HG02610 (cell line): ENCODE results near the gene EPB41.
A peak's percentile ranks its signal among the peaks of the same experiment; 100 is the strongest.
"Not testable (repeated sequence)": the region's sequence is repeated elsewhere in the genome, so short reads cannot be mapped to it uniquely, and the experiment has no call there.

ENCODE experiments used
- ATAC-seq: cut with Tn5 transposase; IDR thresholded peaks from one replicate; pipeline ENCODE4 v1.9.1; 2021; ENCODE audit warnings: mild to moderate bottlenecking, moderate library complexity; ENCODE audit not compliant: unreplicated experiment

The EPB41 gene

DNA sequence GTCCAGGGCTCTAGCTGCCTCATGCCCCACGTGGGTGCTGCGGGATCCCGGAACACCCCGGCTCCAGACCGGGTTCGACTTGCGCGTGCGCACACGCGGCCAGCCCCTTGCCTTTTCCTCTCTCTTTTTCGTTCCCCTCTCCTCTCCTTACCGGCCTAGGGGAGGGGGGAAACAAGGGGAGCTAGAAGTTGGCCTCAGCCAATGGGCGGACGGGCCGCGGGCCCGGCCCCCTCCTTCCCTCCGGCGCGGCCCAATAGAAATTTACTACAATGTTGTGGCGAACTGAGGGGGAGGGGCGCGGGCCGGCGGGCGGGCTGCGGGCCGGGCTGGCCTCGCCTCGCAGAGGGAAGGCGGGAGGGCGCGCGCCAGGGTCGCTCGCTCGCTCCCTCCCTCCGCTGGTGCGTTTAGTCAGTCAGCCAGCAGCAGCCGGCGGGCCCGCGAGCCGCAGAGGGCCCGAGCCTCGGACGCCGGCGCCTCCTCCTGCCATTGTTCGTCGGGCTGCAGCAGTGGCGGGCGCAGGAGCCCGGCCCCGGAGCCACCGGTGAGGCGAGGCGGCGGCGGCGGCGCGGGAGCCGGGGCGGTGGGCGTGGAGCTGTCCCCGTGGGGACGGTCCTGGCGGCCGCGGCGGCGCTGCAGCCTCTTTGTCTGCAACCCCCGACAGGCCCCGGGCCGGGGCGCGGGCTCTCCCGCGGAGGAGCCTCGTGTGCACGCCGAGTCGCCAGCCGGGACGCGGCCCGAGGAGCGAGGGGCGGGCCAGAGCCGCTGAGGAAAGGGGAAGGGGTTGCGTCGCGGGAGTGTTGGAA lies at the start of gene EPB41:
EPB41 (plus strand) TSS at position 342 of the 803 bp plus-strand sequence. CDS start 72,869 bp downstream, outside the sequence.
- peak; percentile 75 for ATAC-seq

GRCh38 chr1:28864695-28865094 lies 49.7 kb upstream of the EPB41 start:
- no peak for ATAC-seq

DNA sequence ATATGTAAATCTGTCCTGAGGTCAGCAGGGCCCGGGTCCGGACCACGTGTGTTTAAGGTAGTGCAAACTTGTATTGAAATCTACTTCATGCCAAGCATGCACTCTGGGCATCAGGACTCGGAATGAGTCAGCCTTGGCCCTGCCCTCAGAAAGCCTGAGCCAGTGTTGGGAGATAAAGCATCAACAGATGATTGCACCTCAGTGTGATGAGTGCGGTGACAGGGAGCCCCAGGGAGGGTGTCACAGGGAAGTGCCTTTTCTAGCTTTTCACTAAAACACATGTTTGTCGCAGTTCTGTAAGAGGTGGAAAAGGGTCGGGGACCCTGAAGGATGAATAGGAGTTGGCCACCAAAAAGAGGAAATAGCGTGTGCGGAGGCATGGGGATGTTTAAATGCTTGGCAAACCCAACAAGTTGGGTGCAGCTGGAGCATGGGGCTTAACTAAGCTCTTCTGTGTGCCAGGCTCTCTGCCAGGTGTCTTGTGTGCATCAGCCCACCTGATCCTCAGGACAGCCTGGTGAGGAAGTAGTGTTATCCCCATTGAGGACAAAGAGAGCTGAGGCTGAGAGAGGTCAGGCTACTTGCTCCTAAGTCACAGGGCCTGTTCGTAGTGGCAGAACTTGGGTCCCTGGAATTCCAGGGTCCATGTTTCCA lies 48.2 kb upstream of the EPB41 start:
- no peak for ATAC-seq

DNA sequence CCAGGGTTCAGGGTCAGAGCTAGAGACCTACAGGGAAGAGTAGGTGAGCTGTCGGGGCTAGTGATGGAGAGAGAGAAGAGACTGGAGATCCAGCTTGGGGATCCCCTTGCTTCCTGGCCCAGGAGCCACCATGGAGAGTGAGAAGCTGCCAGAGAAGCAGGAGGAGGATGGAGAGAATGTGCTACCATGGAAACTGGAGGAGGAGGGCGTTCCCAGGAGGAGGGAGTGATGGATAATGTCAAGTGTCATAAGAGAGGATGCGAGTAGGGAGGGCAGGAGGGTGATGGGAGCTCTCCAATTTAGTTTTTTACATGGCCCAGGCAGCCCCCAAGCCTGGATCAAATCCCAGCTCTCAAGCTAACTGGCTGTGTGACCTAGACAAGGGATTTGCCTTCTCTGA lies 46.5 kb upstream of the EPB41 start:
- no peak for ATAC-seq

DNA sequence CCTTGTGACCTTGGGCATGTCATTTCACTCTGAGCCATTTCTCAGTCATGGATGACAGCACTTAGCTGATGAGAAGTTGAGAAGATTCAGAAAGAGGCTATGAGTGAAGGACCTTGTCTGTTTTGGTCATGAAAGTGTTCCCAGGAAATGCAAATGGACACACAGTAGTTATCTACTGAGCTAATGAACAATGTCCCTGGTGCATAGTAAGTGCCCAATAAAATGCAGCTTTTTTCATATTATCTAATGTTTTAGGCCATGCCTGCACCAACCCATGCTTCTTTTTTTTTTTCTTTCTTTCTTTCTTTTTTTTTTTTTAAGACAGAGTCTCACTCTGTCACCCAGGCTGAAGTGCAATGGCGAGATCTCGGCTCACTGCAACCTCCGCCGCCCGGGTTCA lies 44.4 kb upstream of the EPB41 start:
- ATAC-seq = no peak

GRCh38 chr1:28871631-28872401 lies 42.6 kb upstream of the EPB41 start:
- ATAC-seq = no peak

- ATAC-seq = not testable (repeated sequence)
Observed at GRCh38 chr1:28875134-28875533, 39.2 kb upstream of the EPB41 start.

DNA sequence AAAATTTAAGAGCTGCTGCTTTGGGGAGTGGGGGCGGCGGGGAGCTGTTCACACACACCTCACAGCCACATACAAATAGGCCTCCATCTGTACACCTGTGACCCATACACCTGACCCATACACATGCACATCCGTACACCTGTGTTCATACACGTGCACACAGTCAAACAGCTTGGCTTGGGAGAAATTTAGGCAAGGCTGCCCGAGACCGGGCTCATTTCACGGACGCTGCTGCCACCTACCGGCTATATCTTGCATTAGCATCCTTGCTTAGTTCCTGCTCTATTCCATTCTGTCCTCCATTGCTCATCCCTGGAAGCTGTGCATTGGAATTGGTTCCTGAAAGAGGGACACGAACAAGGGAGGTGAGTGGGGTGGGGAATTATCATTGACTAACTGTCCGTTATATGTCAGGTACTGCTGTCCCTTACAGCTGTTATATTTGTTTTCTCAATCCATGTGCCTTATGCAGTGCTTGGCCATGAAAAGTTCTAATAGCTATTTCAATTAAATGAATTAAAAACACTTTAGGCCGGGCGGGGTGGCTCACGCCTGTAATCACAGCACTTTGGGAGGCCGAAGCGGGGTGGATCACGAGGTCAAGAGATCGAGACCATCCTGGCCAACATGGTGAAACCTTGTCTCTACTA lies 37.1 kb upstream of the EPB41 start:
- ATAC-seq = no peak

GRCh38 chr1:28878796-28879195 lies 35.6 kb upstream of the EPB41 start:
- ATAC-seq = no peak

- ATAC-seq = no peak
Observed at GRCh38 chr1:28882009-28882628, 32.2 kb upstream of the EPB41 start.

GRCh38 chr1:28883242-28883616 lies 31.1 kb upstream of the EPB41 start:
- ATAC-seq = no peak

DNA sequence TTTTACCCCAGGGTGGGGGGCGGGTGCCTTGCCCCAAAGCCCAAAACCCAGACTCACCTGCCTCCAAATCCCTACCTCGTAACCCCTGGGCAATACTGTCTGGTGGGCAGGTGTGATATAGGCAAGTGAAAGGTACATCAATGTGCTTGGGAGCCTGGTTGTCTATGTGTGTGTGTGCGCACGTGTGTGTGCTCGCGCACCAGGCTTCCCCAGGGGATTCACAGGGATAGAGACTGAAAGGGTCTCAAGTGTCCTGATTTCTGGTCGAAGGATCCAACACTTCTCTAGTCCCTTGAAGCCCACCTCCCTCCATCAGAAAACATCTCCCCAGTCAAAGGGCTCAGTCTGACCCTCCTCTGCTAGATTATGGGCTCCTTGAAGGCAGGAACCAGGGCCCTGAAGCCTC lies 28.9 kb upstream of the EPB41 start:
- ATAC-seq = no peak

DNA sequence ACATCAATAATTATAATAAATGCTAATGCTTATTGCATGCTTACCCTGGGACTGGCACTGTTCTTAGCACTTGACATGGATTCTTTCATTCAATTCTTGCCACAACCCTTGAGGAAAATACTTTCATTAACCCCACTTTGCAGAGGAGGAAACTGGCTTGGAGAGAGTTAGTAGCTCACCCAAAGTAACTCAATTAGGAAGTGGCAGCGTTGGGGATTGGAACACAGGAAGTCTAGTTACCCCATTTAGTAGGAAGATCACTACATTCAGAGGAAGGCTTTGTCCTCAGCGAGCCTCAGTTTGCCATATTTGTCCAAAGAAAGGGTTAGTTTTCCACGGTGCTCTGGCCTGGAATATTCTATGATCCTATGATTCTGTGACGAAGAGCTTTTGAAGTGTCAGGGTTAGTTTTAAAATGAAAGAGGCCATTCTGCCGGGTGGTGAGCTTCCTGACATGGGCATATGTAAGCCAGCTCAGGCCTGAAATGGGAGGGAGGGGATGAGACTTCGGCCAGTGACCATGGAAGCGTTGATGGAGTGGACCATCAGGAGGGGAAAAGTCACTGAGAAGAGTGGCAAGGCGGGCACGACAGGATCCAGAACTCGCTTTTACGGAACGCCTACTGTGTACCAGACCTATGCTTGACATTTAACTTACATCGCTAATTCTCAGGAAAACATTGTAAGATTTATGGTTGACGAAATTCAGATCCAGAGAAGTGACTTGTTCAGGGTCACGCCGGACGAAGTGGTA lies 28.2 kb upstream of the EPB41 start:
- no peak for ATAC-seq

GRCh38 chr1:28886731-28887418 lies 27.5 kb upstream of the EPB41 start:
- ATAC-seq = peak; percentile 64

DNA sequence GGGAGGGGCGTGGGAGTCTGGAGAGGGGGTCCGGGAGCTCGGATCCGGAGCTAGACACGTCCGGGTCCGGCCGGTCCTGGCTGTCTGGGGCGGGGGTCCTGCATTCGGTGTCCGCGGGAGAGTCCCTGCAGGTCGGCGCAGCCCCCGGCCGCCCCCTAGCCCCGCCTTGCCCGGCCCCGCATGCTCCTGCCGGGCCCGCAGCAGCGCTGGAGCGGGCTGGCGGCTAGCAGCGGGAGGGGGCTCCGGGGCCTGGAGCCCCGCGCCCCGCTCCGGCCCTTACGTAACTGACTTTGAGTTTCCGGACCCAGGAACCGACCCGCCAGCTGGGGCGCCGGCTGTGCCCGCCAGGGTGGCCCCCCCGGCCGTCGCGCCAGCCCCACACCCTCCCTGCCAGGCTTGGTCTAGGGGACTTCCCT lies 26.9 kb upstream of the EPB41 start:
- ATAC-seq = no peak

GRCh38 chr1:28887835-28888682 lies 26.3 kb upstream of the EPB41 start:
- no peak for ATAC-seq

GRCh38 chr1:28888915-28889314 lies 25.5 kb upstream of the EPB41 start:
- no peak for ATAC-seq

DNA sequence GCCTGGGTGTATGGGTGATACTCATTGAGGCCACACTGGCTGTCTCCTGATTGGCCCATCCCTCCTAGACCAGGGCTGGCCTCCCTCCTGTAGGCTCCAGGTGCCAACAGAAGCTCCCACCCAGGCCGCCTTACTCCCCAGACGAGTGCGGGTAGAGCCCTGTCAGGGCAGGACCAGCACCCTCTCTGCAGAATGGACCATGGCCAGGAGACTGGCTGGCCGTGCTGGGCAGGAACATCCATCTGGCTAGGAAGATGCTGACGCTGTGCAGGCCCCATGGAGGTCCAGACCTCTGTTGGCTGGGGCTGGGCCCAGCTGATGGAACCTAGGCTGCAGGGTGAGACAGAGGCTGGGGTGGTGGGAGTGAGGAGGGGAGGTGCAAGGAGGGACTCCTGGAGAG lies 25.0 kb upstream of the EPB41 start:
- ATAC-seq = no peak

DNA sequence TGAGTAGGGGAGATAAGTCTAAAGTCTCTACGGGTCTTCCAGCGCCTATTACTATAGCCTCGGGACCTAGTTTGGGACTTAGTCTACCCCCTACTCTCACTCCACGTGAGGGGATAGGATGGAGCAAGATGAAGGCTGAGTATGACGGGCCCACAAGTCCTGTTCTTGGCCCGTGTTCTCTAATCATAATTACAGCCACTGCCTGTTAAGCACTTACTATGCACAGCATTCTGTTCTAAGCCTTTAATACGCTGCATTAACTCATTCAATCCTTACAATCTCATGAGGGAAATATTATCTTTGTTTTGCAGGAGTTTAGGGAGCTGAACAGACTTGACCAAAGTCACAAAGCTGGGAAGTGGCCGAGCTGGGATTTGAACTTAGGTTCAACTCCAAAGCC lies 23.9 kb upstream of the EPB41 start:
- no peak for ATAC-seq
